Lower lobe of right lung (tissue), 2 donors: ENCODE measurements around the gene C15orf62. TPM values are rescaled to one million over a fixed set of nuclear protein-coding genes. Genes with fewer than 3 reads are reported as not detected.

Experiments
- ATAC-seq, 2 donors: fragments of 200-7000 bp; cut with Tn5 transposase; one replicate each; pipeline ENCODE4 v1.9.1; 2020 to 2022; ENCODE audit warnings: mild to moderate bottlenecking in 2 of 2, moderate library complexity in 2 of 2
- DNase-seq: peaks from one replicate; pipeline ENCODE4 v3.0.0-alpha.2; 2020
- H3K27ac ChIP-seq: fragments of 200-600 bp; one replicate; pipeline ENCODE4 v1.8.0; 2022
- H3K27me3 ChIP-seq: fragments of 200-600 bp; one replicate; pipeline ENCODE4 v1.8.0; 2022; ENCODE audit warnings: low read depth
- H3K36me3 ChIP-seq: fragments of 200-600 bp; one replicate; pipeline ENCODE4 v1.8.0; 2022; ENCODE audit warnings: mild to moderate bottlenecking
- H3K4me1 ChIP-seq: fragments of 200-600 bp; one replicate; pipeline ENCODE4 v1.8.0; 2022
- H3K4me3 ChIP-seq: fragments of 200-600 bp; one replicate; pipeline ENCODE4 v1.8.0; 2022; ENCODE audit warnings: mild to moderate bottlenecking
- H3K9me3 ChIP-seq: fragments of 200-600 bp; one replicate; pipeline ENCODE4 v1.8.0; 2022
- intact Hi-C: fragments of 100-400 bp; cut with DNase I; formaldehyde crosslinking; loops from one replicate; pipeline ENCODE4 v1.11.0; 2022
- long read RNA-seq: library from polyadenylated mRNA; unstranded; transcript quantifications from one replicate; pipeline ENCODE4 v2.0.0, GENCODE V29; 2021
- total RNA-seq: library from RNA; stranded (reverse); fragmentation: NEBNext Ultra II Directional; extraction: Animal tissue kit (Norgen Biotek cat#: 25700); gene quantifications from one replicate; pipeline ENCODE4 v1.2.1, GENCODE V29; 2021
- TF ChIP-seq, protein P1 (sequence below): fragments of 200-600 bp; IDR thresholded peaks from one replicate; pipeline ENCODE4 v1.8.0; 2022; ENCODE audit warnings: antibody characterized with exemption, mild to moderate bottlenecking
- donor health status: DM: no; HTN: yes; CAD: no; lungs with severe emphysema.

Gene C15orf62
- total RNA-seq: 2.4 TPM
- long read RNA-seq, transcript C15orf62-201 (1 exons, 2,370 nt): major isoform, 5 of 5 reads
- long read RNA-seq, partial matches to known transcripts: 0 of 5 reads
- long read RNA-seq, other reads (novel, unspliced or antisense): 0 of 5 reads

DNA sequence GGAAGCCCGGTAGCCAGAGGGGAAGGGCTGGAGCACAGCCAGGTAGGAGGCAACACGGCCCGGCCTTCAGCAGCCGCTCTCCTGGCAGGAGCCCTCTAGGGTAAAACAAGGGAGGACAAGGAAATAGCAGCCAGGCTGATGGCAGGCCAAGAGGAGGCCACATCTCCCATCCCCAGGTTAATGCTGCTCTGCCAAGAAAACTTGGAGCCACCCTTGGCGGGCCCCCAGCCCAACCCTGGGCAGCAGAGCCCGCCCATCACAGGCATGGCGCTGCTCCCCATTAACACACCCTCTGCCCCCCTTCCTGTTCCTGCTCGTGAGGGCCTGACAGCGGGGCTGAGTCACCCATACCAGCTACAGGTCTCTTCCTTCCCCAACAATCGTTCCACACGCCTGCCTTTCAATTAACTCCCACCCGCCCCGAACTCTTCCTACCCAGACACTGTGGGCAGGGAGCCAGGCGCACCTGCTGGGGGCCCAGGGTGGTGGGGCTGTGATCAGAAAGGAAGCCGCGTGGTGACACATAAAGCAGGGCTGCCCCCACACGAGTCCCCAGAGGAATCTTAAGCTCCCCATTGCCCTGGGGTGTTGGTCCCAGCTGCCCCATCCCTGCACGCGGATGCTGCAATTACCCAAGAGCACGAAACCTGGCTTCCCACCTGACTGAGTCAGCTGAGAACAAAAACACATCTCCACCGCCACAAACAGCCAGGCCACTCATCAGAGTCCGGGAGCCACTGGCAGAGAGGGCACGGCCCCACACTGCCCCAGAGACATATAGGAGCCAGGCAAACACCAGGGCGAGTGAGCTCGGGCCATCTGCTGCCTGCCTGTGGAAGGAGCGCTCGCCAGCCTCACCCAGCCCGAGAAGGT is at the start of gene C15orf62:
Gene C15orf62, plus strand, starts transcription at position 707 of the 873 bp plus-strand sequence. CDS start 516 bp downstream, outside the sequence.
- peaks cover 51% of the 10 kb centered on the region for H3K4me1 ChIP-seq
- H3K27me3 ChIP-seq: no peaks in the 10 kb centered on the region
- H3K36me3 ChIP-seq: peaks cover 72% of the 10 kb centered on the region
- no peak within 1 kb of the TSS for H3K4me3 ChIP-seq
- intact Hi-C loops: no loop called here
- ATAC-seq (peak; percentile 71 to 73), DNase-seq (peak; percentile 74)
- peak within 1 kb of the TSS; percentile 70 for H3K27ac ChIP-seq
- TF ChIP-seq, protein P1, sequence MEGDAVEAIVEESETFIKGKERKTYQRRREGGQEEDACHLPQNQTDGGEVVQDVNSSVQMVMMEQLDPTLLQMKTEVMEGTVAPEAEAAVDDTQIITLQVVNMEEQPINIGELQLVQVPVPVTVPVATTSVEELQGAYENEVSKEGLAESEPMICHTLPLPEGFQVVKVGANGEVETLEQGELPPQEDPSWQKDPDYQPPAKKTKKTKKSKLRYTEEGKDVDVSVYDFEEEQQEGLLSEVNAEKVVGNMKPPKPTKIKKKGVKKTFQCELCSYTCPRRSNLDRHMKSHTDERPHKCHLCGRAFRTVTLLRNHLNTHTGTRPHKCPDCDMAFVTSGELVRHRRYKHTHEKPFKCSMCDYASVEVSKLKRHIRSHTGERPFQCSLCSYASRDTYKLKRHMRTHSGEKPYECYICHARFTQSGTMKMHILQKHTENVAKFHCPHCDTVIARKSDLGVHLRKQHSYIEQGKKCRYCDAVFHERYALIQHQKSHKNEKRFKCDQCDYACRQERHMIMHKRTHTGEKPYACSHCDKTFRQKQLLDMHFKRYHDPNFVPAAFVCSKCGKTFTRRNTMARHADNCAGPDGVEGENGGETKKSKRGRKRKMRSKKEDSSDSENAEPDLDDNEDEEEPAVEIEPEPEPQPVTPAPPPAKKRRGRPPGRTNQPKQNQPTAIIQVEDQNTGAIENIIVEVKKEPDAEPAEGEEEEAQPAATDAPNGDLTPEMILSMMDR: no peak
- H3K9me3 ChIP-seq: no peaks in the 10 kb centered on the region

DNA sequence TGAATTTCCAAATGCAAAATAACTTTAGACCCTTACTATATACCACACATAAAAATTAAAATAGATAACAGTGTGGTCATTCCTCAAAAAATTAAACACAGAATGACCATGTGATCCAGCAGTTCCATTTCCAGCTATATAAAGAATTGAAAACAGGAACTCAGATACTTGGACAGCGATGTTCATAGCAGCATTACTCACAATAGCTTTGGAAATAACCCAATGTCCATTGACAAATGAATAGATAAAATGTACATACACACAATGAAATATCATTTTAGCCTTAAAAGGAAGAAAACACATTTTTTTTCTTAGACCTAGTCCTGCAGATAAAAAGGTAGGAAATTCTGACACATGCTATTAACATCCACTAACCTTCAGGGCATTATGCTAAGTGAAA is 48.1 kb upstream of the C15orf62 start:
- H3K36me3 ChIP-seq: no peaks in the 10 kb centered on the region
- DNase-seq: no peak
- no peaks in the 10 kb centered on the region for H3K27me3 ChIP-seq
- no peak for ATAC-seq
- H3K4me1 ChIP-seq: no peaks in the 10 kb centered on the region
- no peak overlapping the region for H3K4me3 ChIP-seq
- TF ChIP-seq, protein P1: no peak
- no peak overlapping the region for H3K27ac ChIP-seq
- no peaks in the 10 kb centered on the region for H3K9me3 ChIP-seq
- intact Hi-C loops: no loop called here

DNA sequence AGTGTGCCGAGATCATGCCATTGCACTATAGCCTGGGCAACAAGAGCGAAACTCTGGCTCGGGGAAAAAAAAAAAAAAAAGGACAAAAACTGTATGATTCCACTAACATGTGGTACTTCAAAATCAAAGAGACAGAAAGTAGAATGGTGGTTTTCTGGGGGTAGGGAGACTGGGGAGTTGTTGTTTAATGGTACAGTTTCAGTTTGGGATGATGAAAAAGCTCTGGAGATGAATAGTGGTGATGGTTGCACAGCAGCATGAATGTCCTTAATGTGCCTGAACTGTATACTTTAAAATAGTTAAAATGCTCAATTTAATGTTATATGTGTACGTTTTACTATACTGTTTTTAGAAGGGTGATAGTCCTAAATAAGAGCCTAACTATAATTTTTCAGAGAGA is 47.4 kb upstream of the C15orf62 start:
- no peaks in the 10 kb centered on the region for H3K4me1 ChIP-seq
- H3K9me3 ChIP-seq: no peaks in the 10 kb centered on the region
- TF ChIP-seq, protein P1: no peak
- no peaks in the 10 kb centered on the region for H3K27me3 ChIP-seq
- H3K27ac ChIP-seq: no peak overlapping the region
- no peaks in the 10 kb centered on the region for H3K36me3 ChIP-seq
- intact Hi-C loops: no loop called here
- DNase-seq (no peak), ATAC-seq (no peak)
- no peak overlapping the region for H3K4me3 ChIP-seq

DNA sequence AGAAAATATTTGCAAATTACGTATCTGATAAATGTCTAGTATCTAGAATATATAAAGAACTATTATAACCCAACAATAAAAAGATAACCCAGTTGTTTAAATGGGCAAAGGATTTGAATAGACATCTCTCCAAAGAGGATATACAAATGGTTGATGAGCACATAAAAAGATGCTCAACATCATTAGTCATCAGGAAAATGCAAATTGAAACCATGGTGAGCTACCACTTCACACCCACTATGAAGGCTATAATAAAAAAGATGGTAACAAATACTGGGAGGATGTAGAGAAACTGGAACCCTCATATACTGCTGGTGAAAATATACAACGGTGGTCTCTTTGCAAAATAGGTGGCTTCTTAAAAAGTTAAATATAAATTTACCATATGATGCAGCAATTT is 46.8 kb upstream of the C15orf62 start:
- DNase-seq: no peak
- Histone ChIP-seq H3K36me3 (no peaks in the 10 kb centered on the region), H3K4me1 (no peaks in the 10 kb centered on the region), H3K27me3 (no peaks in the 10 kb centered on the region), H3K27ac (no peak overlapping the region), H3K9me3 (no peaks in the 10 kb centered on the region), H3K4me3 (no peak overlapping the region)
- TF ChIP-seq, protein P1: no peak
- intact Hi-C loops: no loop called here
- no peak for ATAC-seq

DNA sequence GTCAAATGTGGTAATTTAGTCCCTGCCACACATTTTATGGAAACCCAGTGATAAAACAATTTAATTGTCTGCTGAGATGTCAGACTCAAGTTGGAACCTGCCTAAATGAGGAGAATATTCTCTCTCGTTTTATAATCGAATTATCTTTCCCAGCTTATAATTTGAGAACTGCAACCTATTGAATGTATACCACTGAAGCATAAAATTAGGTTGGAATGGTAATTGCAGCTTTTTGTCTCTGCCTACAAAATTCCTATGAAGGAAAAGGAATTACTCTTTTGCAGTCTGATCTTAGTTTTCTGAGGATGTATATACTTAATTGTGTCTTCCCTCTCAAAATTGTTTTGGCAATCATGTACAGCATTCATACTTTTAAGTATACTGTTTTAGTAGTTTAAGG is 45.9 kb upstream of the C15orf62 start:
- Histone ChIP-seq H3K27me3 (no peaks in the 10 kb centered on the region), H3K9me3 (no peaks in the 10 kb centered on the region), H3K36me3 (no peaks in the 10 kb centered on the region), H3K4me3 (no peak overlapping the region), H3K4me1 (no peaks in the 10 kb centered on the region), H3K27ac (no peak overlapping the region)
- no peak for ATAC-seq
- no peak for DNase-seq
- intact Hi-C loops: no loop called here
- TF ChIP-seq, protein P1: no peak
